ENCODE results near the gene ACOT7.

The ACOT7 gene

DNA sequence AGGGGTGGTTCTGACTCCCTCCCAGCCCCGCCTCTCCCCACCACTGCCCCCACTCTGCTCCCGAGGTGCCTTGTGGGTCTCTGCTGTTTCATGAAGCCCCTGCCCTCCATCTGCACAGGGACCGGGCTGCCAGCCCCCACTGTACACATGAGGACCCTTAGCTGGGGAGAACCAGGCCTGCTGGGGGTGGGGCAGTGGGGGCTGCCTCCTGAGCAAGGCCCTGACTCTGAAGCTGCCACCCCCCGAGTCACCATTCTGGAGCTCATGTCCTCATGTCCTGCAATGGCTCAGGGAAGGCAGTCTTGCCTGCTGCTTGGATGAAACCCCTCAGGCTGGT is 141.2 kb downstream of the ACOT7 start:
- DNase-seq (ENCODE audit: insufficient read length, low spot score) (no peak), FAIRE-seq (no peak)
- no peak for TF ChIP-seq POLR2A (IDR thresholded peaks at IDR 0.05; ENCODE audit: low read depth, low read length)
- no peak for TF ChIP-seq POLR2AphosphoS5 (IDR thresholded peaks at IDR 0.05; ENCODE audit: low read depth, low read length)
- no peak for TF ChIP-seq PAX5 (IDR thresholded peaks at IDR 0.05; ENCODE audit: insufficient read depth, low read length, severe bottlenecking)
- no peak for TF ChIP-seq POU2F2 (IDR thresholded peaks at IDR 0.05; ENCODE audit: low read depth, low read length)
- no peak for TF ChIP-seq SPI1 (IDR thresholded peaks at IDR 0.05; ENCODE audit: low read depth, low read length)
- no peak for TF ChIP-seq TAF1 (IDR thresholded peaks at IDR 0.05; ENCODE audit: low read depth, low read length)

DNA sequence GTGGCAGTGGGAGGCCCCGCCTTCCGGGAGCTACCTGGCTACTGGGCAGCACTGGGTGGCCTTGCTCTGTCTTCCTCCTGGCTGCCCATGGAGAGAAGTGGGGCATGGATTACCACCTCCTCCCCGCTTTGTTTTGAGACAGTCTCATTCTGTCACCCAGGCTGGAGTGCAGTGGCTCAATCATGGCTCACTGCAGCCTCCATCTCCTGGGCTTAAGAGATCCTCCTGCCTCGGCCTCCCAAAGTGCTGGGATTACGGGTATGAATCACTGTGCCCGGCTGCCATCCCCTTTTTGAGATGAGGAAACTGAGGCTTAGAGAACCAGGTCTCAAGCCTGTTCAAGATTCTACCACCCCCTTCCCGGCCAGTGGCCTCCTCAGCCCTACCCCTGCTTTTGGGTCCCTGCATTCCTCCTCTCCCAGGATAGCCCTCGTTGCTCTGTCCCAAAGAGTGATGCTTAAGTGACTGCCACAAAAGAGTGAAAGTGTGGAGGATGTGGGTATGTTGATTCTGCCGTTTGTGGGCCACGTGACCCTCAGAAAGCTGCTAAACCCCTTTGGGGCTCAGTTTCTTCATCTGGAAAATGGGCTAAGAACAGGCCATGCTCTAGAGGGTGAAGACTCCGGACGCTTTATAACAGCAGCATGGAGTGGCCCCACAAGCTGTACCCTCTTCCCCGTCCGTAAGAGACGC is 141.7 kb downstream of the ACOT7 start:
- DNase-seq (ENCODE audit: insufficient read length, low spot score), result no peak
- FAIRE-seq, result no peak
- no peak for TF ChIP-seq TAF1 (IDR thresholded peaks at IDR 0.05; ENCODE audit: low read depth, low read length)
- TF ChIP-seq SPI1 (IDR thresholded peaks at IDR 0.05; ENCODE audit: low read depth, low read length), result no peak
- no peak for TF ChIP-seq POLR2AphosphoS5 (IDR thresholded peaks at IDR 0.05; ENCODE audit: low read depth, low read length)
- TF ChIP-seq POLR2A (IDR thresholded peaks at IDR 0.05; ENCODE audit: low read depth, low read length), result no peak
- TF ChIP-seq PAX5 (IDR thresholded peaks at IDR 0.05; ENCODE audit: insufficient read depth, low read length, severe bottlenecking), result no peak
- no peak for TF ChIP-seq POU2F2 (IDR thresholded peaks at IDR 0.05; ENCODE audit: low read depth, low read length)

DNA sequence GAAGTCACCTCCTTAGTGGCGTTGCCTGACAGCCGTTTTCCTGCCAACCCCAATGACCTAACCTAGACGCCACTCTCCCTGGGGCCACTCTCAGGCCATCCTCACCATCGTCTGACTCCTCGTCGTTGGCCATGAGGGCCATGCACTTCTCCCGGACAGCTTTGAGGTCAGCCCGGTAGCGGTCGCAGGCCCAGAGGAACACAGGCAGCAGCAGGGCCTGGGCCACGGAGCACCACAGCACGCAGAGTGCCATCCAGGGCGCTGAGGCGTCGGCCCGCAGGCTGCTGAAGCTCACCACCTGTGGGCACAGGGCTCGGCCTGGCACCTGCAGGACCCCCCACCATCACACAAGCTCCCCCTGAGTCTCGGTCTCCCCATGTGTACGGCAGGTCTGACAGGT is 142.3 kb downstream of the ACOT7 start:
- TF ChIP-seq POLR2A (IDR thresholded peaks at IDR 0.05; ENCODE audit: low read depth, low read length) (no peak), PAX5 (IDR thresholded peaks at IDR 0.05; ENCODE audit: insufficient read depth, low read length, severe bottlenecking) (no peak), POU2F2 (IDR thresholded peaks at IDR 0.05; ENCODE audit: low read depth, low read length) (no peak), POLR2AphosphoS5 (IDR thresholded peaks at IDR 0.05; ENCODE audit: low read depth, low read length) (no peak), SPI1 (IDR thresholded peaks at IDR 0.05; ENCODE audit: low read depth, low read length) (no peak), TAF1 (IDR thresholded peaks at IDR 0.05; ENCODE audit: low read depth, low read length) (no peak)
- FAIRE-seq, result no peak
- no peak for DNase-seq (ENCODE audit: insufficient read length, low spot score)

DNA sequence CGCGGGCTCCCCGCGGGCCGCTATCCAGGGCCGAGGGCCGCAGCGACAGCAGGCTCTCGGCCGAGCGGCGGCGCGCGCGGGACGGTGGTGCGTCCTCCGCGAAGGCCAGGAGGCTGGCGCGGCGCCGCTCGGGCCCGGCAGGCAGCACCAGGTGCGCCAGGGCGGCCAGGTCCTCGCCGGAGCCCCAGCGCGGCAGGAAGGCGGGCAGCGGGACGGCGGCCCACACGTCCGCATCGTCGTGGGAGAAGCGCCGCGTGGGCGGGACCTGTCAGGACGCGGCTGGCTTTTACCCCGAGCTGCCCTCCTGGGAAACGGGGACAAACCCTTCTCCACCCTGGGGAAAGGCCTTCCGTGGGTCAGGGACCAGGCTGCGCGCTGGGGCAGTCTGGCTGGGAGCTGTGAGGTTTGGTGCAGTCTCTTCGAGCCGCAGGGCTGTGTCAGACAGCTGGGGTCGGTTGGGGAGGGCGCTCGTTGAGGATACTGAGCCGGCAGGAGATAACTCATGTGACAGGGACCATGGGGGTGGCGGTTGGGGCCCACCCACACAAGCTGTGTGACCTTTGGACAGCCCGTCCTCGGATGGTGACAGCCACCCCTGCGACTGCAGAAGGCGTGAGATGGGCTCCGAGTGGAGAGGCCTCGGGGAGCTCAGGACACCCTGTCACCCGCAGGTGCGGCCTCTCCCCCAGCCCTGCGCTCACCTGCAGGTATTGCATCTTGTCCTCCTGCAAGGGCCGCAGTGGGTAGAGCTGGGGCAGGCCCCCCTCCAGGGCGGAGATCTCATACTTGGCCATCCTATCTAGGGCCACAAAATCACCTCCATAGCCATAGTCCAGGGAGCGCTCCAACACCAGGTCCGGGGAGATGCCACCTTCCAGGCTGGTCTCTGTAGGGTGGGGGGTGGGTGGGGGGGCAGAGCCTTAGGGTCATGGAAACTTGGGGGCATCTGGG is 143.6 kb downstream of the ACOT7 start:
- DNase-seq (ENCODE audit: insufficient read length, low spot score) (no peak), FAIRE-seq (no peak)
- TF ChIP-seq POLR2A (IDR thresholded peaks at IDR 0.05; ENCODE audit: low read depth, low read length) (no peak), TAF1 (IDR thresholded peaks at IDR 0.05; ENCODE audit: low read depth, low read length) (no peak), POU2F2 (IDR thresholded peaks at IDR 0.05; ENCODE audit: low read depth, low read length) (no peak), SPI1 (IDR thresholded peaks at IDR 0.05; ENCODE audit: low read depth, low read length) (no peak), POLR2AphosphoS5 (IDR thresholded peaks at IDR 0.05; ENCODE audit: low read depth, low read length) (no peak), PAX5 (IDR thresholded peaks at IDR 0.05; ENCODE audit: insufficient read depth, low read length, severe bottlenecking) (no peak)

DNA sequence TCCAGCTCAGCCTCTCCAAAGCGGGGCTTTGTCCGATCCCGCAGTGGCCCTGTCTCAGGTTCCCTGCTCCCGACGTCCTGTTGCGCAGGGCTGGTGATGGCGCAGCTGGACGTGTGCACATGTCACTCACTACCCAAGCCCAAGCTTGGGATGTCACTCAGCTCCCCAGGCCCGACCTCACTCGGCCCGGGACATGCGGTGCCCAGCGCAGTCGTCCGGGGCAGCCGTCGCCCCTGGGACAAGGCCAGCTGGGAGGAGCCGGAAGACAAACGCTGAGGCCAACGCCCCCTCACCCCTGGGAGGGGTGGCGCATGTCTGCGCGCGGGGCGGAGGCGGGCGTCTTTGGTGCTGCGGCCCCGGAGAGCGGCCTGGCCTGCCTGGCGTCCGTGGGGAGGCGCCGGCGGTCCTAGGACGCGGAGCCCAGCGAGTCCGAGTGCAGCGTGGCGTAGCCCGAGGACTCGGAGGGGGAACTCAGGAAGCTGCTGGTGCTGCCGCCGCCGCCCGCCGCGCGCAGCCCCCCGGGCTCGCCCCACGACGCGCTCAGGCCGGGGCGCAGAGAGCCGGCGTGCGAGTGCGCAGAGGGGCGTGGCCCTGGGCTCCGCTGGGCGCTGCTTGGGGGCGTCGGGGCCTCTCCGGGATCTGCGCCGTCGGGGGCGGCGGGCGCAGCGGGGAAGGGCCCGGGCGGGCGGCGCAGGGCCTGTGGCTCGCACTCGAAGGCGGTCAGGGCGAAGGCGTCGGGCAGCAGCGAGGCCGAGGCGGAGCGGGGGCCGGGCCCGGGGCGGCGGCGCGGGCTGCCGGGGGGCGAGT is 144.4 kb downstream of the ACOT7 start:
- FAIRE-seq (no peak), DNase-seq (ENCODE audit: insufficient read length, low spot score) (no peak)
- TF ChIP-seq SPI1 (IDR thresholded peaks at IDR 0.05; ENCODE audit: low read depth, low read length) (no peak), POU2F2 (IDR thresholded peaks at IDR 0.05; ENCODE audit: low read depth, low read length) (no peak), POLR2A (IDR thresholded peaks at IDR 0.05; ENCODE audit: low read depth, low read length) (no peak), PAX5 (IDR thresholded peaks at IDR 0.05; ENCODE audit: insufficient read depth, low read length, severe bottlenecking) (no peak), POLR2AphosphoS5 (IDR thresholded peaks at IDR 0.05; ENCODE audit: low read depth, low read length) (no peak), TAF1 (IDR thresholded peaks at IDR 0.05; ENCODE audit: low read depth, low read length) (no peak)

DNA sequence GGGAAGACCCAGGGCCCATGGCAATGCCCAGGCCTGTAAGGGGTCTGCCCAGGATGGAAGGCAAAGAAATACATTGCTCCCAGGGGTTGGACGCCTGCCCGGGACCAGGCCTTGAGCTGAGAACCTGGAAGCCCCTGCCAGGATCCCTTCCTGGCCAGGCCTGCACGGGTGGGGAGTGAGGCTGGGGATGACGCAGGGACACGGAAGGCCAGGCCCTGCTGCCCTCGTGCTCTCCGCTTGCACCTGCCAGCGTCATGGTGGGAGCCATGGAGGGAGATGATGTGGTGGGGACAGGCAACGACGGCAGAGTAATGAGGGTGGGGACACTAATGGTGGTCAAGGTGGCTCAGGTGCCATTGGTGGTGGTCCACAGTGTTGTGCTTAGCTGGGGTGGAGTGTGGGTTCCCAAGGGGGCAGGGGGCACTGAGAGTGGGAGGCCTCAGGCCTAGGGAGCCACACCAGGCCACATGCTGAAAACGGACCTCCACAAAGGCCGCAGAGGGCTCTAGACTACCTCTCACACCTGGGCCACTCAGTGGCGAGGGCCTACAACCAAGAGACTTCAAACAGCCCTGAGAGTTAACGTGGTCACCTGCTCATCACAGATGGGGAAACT is 145.3 kb downstream of the ACOT7 start:
- no peak for TF ChIP-seq POLR2AphosphoS5 (IDR thresholded peaks at IDR 0.05; ENCODE audit: low read depth, low read length)
- TF ChIP-seq PAX5 (IDR thresholded peaks at IDR 0.05; ENCODE audit: insufficient read depth, low read length, severe bottlenecking), result no peak
- no peak for TF ChIP-seq POU2F2 (IDR thresholded peaks at IDR 0.05; ENCODE audit: low read depth, low read length)
- no peak for TF ChIP-seq SPI1 (IDR thresholded peaks at IDR 0.05; ENCODE audit: low read depth, low read length)
- no peak for TF ChIP-seq TAF1 (IDR thresholded peaks at IDR 0.05; ENCODE audit: low read depth, low read length)
- DNase-seq (ENCODE audit: insufficient read length, low spot score) (no peak), FAIRE-seq (no peak)

DNA sequence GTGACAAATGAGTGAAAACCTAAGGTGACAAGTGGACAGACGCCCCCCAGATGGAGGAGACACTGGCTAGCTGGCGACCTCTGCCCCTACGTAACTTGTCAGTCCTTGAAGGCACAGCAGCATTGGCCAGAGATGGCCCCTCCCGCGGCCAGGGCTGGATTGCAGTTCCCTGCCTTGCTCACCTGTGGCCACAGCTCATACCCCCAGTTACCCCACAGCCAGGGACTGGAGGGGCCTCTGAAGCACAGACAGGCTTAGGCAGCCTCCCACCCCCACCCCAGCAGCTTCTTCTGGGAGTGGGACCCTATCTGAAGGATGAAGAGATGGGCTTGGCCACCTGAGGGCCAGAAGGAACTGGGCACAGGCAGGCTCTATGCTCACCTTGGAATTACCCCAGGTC is 145.9 kb downstream of the ACOT7 start:
- DNase-seq (ENCODE audit: insufficient read length, low spot score) (no peak), FAIRE-seq (no peak)
- TF ChIP-seq POLR2A (IDR thresholded peaks at IDR 0.05; ENCODE audit: low read depth, low read length), result no peak
- no peak for TF ChIP-seq PAX5 (IDR thresholded peaks at IDR 0.05; ENCODE audit: insufficient read depth, low read length, severe bottlenecking)
- TF ChIP-seq TAF1 (IDR thresholded peaks at IDR 0.05; ENCODE audit: low read depth, low read length), result no peak
- no peak for TF ChIP-seq POLR2AphosphoS5 (IDR thresholded peaks at IDR 0.05; ENCODE audit: low read depth, low read length)
- no peak for TF ChIP-seq POU2F2 (IDR thresholded peaks at IDR 0.05; ENCODE audit: low read depth, low read length)
- TF ChIP-seq SPI1 (IDR thresholded peaks at IDR 0.05; ENCODE audit: low read depth, low read length), result no peak

All from GM12891 (cell line).